WTC11 (cell line): ENCODE results near the gene SNX1.

Experiments
- TF ChIP-seq, protein P1 (sequence below): sonication (generic); formaldehyde crosslinking; IDR thresholded peaks from 2 replicates; pipeline ENCODE4 v1.8.0; 2022; ENCODE audit warnings: mild to moderate bottlenecking, missing genetic modification reagents
- TF ChIP-seq, protein P2 (sequence below): fragments of 200-600 bp; IDR thresholded peaks from 2 replicates; pipeline ENCODE4 v1.8.0; 2022; ENCODE audit warnings: antibody characterized with exemption

DNA sequence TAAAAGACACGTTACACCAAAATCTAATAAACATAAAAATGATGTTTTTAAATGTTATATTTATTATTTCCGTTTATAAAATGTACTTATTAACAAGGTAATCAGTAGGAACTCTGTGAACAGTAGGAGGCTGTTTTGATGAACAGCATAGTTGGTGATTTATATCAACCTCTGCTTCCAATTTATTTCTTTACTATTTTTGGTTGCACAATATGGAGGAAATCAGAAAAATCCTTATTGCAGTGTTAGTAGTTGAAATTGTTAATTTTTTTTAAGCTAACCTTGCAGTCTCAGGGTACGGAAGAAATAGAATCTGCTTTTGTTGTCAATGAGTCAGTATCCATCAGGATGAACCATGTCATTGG lies 50.7 kb downstream of the SNX1 start:
- TF ChIP-seq, protein P1, sequence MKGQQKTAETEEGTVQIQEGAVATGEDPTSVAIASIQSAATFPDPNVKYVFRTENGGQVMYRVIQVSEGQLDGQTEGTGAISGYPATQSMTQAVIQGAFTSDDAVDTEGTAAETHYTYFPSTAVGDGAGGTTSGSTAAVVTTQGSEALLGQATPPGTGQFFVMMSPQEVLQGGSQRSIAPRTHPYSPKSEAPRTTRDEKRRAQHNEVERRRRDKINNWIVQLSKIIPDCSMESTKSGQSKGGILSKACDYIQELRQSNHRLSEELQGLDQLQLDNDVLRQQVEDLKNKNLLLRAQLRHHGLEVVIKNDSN (CRISPR knock-in tag), result no peak
- TF ChIP-seq, protein P2, sequence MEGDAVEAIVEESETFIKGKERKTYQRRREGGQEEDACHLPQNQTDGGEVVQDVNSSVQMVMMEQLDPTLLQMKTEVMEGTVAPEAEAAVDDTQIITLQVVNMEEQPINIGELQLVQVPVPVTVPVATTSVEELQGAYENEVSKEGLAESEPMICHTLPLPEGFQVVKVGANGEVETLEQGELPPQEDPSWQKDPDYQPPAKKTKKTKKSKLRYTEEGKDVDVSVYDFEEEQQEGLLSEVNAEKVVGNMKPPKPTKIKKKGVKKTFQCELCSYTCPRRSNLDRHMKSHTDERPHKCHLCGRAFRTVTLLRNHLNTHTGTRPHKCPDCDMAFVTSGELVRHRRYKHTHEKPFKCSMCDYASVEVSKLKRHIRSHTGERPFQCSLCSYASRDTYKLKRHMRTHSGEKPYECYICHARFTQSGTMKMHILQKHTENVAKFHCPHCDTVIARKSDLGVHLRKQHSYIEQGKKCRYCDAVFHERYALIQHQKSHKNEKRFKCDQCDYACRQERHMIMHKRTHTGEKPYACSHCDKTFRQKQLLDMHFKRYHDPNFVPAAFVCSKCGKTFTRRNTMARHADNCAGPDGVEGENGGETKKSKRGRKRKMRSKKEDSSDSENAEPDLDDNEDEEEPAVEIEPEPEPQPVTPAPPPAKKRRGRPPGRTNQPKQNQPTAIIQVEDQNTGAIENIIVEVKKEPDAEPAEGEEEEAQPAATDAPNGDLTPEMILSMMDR, result no peak
